H1 (cell line): ENCODE data around the gene TEX2. TPM values are rescaled to one million over a fixed set of nuclear protein-coding genes. Genes with fewer than 3 reads are reported as not detected.

Experiments
- CTCF ChIA-PET: fragments of 300-600 bp; sonication (Branson Sonifier 250); formaldehyde crosslinking; loops from one replicate; lab custom pipeline; 2021; ENCODE audit not compliant: partially characterized antibody; lab: Charles Lee
- POLR2A ChIA-PET: fragments of 300-600 bp; sonication (Branson Sonifier 250); formaldehyde crosslinking; loops from one replicate; lab custom pipeline; 2021; ENCODE audit warnings: inconsistent platforms; ENCODE audit not compliant: partially characterized antibody; lab: Charles Lee
- DNase-seq, 2 experiments: peaks; one replicate each; pipeline versions ENCODE4 v3.0.0 to v3.0.0-alpha.2; 2010 to 2022; ENCODE audit warnings: low spot score in 2 of 2, low read depth in 1 of 2, mixed read lengths in 1 of 2
- FAIRE-seq: peaks from 2 replicates; lab custom pipeline; 2011; peaks lifted over from hg19 to GRCh38; lab: Jason Lieb, UNC
- H2AFZ ChIP-seq: 2 replicates; pipeline ENCODE4 v1.8.1; 2012; ENCODE audit warnings: low read length, inconsistent platforms
- H2AK5ac ChIP-seq: 2 replicates; pipeline ENCODE4 v1.6.1; 2013; ENCODE audit warnings: low read depth, low read length
- H2BK120ac ChIP-seq: replicated peaks from 2 replicates; pipeline ENCODE3; 2013; ENCODE audit warnings: low read depth, low read length, inconsistent platforms
- H2BK12ac ChIP-seq: 2 replicates; pipeline ENCODE4 v1.6.1; 2013; ENCODE audit warnings: low read depth, low read length
- H2BK15ac ChIP-seq: 2 replicates; pipeline ENCODE4 v1.6.1; 2013; ENCODE audit warnings: low read length
- H2BK20ac ChIP-seq: 2 replicates; pipeline ENCODE4 v1.6.1; 2013; ENCODE audit warnings: low read length
- H2BK5ac ChIP-seq: 2 replicates; pipeline ENCODE4 v1.6.1; 2013; ENCODE audit warnings: low read depth, low read length
- H3K14ac ChIP-seq: 2 replicates; pipeline ENCODE4 v1.6.1; 2013; ENCODE audit warnings: inconsistent platforms; ENCODE audit not compliant: insufficient read length
- H3K18ac ChIP-seq: 2 replicates; pipeline ENCODE4 v1.6.1; 2013; ENCODE audit warnings: low read length; ENCODE audit errors: extremely low read depth
- H3K23ac ChIP-seq: 2 replicates; pipeline ENCODE4 v1.6.1; 2013; ENCODE audit warnings: inconsistent platforms; ENCODE audit not compliant: insufficient read length
- H3K23me2 ChIP-seq: 2 replicates; pipeline ENCODE4 v1.6.1; 2013; ENCODE audit warnings: low read depth, low read length
- H3K27ac ChIP-seq: 2 replicates; pipeline ENCODE4 v1.6.1; 2011; ENCODE audit warnings: low read depth, low read length, inconsistent platforms
- H3K27me3 ChIP-seq, 4 experiments: replicated peaks in 1 of 4; 1 replicate in 1 of 4; 2 replicates in 3 of 4; pipeline versions ENCODE4 v1.6.1 to v1.8.1; 2011 to 2013; ENCODE audit warnings: low read length in 3 of 4, mild to moderate bottlenecking in 3 of 4, inconsistent platforms in 2 of 4, mixed read lengths in 2 of 4, moderate library complexity in 1 of 4; ENCODE audit not compliant: control insufficient read depth in 3 of 4, insufficient read depth in 3 of 4; ENCODE audit errors: extremely low read depth in 1 of 4
- H3K36me3 ChIP-seq, 4 experiments: 2 replicates each; pipeline versions ENCODE4 v1.6.1 to v1.8.1; 2011 to 2013; ENCODE audit warnings: mild to moderate bottlenecking in 4 of 4, low read length in 3 of 4, moderate library complexity in 2 of 4, control low read depth in 1 of 4, inconsistent platforms in 1 of 4; ENCODE audit not compliant: insufficient read depth in 4 of 4, control insufficient read depth in 2 of 4
- H3K4ac ChIP-seq: replicated peaks from 2 replicates; pipeline ENCODE3; 2013; ENCODE audit warnings: low read length, low read depth, mixed read lengths, inconsistent platforms; ENCODE audit not compliant: insufficient read length
- H3K4me1 ChIP-seq, 4 experiments: replicated peaks in 1 of 4; 1 replicate in 1 of 4; 2 replicates in 3 of 4; pipeline versions ENCODE4 v1.6.1 to v1.8.1; 2011 to 2013; ENCODE audit warnings: low read length in 3 of 4, inconsistent platforms in 2 of 4, mixed read lengths in 1 of 4; ENCODE audit not compliant: insufficient read depth in 4 of 4, control insufficient read depth in 3 of 4
- H3K4me2 ChIP-seq, 2 experiments: 2 replicates each; pipeline versions ENCODE4 v1.6.1 to v1.8.1; 2011 to 2013; ENCODE audit warnings: low read depth in 2 of 2, low read length in 2 of 2, control low read depth in 1 of 2, inconsistent platforms in 1 of 2, mild to moderate bottlenecking in 1 of 2; ENCODE audit not compliant: insufficient read depth in 1 of 2
- H3K4me3 ChIP-seq, 4 experiments: fragments of 200-600, 300-600 bp in 1 of 4; sonication (generic), shearing (Covaris generic), sonication (Bioruptor Twin) in 1 of 4; 2 replicates each; pipeline versions ENCODE4 v1.5.1 to v1.8.1; 2011 to 2016; ENCODE audit warnings: low read length in 4 of 4, low read depth in 3 of 4, control low read depth in 2 of 4, inconsistent platforms in 2 of 4, mild to moderate bottlenecking in 2 of 4, mixed read lengths in 1 of 4, moderate library complexity in 1 of 4; ENCODE audit not compliant: insufficient read depth in 2 of 4; ENCODE audit errors: extremely low read depth in 1 of 4
- H3K56ac ChIP-seq: replicated peaks from 2 replicates; pipeline ENCODE3; 2013; ENCODE audit warnings: low read depth, mild to moderate bottlenecking, mixed read lengths, low read length, inconsistent platforms; ENCODE audit not compliant: insufficient read length
- H3K79me1 ChIP-seq: 2 replicates; pipeline ENCODE4 v1.6.1; 2013; ENCODE audit warnings: low read depth, low read length, control low read depth
- H3K79me2 ChIP-seq, 2 experiments: 2 replicates each; pipeline versions ENCODE4 v1.6.1 to v1.8.1; 2012 to 2013; ENCODE audit warnings: low read length in 2 of 2, mild to moderate bottlenecking in 2 of 2, inconsistent platforms in 1 of 2; ENCODE audit not compliant: insufficient read depth in 2 of 2, control insufficient read depth in 1 of 2
- H3K9ac ChIP-seq, 4 experiments: replicated peaks in 1 of 4; 1 replicate in 1 of 4; 2 replicates in 3 of 4; pipeline versions ENCODE4 v1.6.1 to v1.8.1; 2011 to 2013; ENCODE audit warnings: low read depth in 3 of 4, low read length in 3 of 4, control low read depth in 2 of 4, mild to moderate bottlenecking in 2 of 4, moderate library complexity in 2 of 4, inconsistent platforms in 1 of 4; ENCODE audit errors: extremely low read depth in 1 of 4
- H3K9me3 ChIP-seq, 2 experiments: 2 replicates each; pipeline versions ENCODE4 v1.6.1 to v1.8.1; 2012 to 2013; ENCODE audit warnings: mild to moderate bottlenecking in 2 of 2, moderate library complexity in 2 of 2, control low read depth in 1 of 2, inconsistent platforms in 1 of 2, low read depth in 1 of 2, low read length in 1 of 2, mixed read lengths in 1 of 2; ENCODE audit not compliant: insufficient read depth in 2 of 2
- H4K20me1 ChIP-seq, 2 experiments: replicated peaks in 1 of 2; 2 replicates each; pipeline versions ENCODE3 to v1.8.1; 2011 to 2013; ENCODE audit warnings: inconsistent platforms in 2 of 2, low read length in 2 of 2, mild to moderate bottlenecking in 1 of 2; ENCODE audit not compliant: insufficient read depth in 2 of 2, control insufficient read depth in 1 of 2
- H4K5ac ChIP-seq: 2 replicates; pipeline ENCODE4 v1.6.1; 2013; ENCODE audit warnings: low read length, low read depth, mixed read lengths, inconsistent platforms; ENCODE audit not compliant: insufficient read length
- H4K8ac ChIP-seq: 2 replicates; pipeline ENCODE4 v1.8.0; 2013; ENCODE audit warnings: mild to moderate bottlenecking, moderate library complexity, low read length, inconsistent platforms; ENCODE audit not compliant: insufficient read depth; ENCODE audit errors: extremely low read depth
- H4K91ac ChIP-seq: replicated peaks from 2 replicates; pipeline ENCODE3; 2013; ENCODE audit warnings: low read length, mixed read lengths, inconsistent platforms; ENCODE audit not compliant: insufficient read length
- ATF2 ChIP-seq: IDR thresholded peaks from 2 replicates; pipeline ENCODE4 v1.6.1; 2012; ENCODE audit warnings: low read length, inconsistent platforms
- CHD2 ChIP-seq: IDR thresholded peaks from 2 replicates; pipeline ENCODE4 v1.6.1; 2012; ENCODE audit warnings: low read length, improper control_type of control experiment
- YY1 ChIP-seq: IDR thresholded peaks from 2 replicates; pipeline ENCODE4 v1.6.1; 2011; ENCODE audit warnings: low read depth, mild to moderate bottlenecking, low read length
- WGBS, 2 experiments: shearing (Covaris generic) in 1 of 2; methylation state at CpG; one replicate each; pipeline versions ENCODE4 v1.1.6 to v1.1.7; 2013 to 2015; ENCODE audit warnings: low lambda C conversion rate in 2 of 2, mixed read lengths in 2 of 2, inconsistent platforms in 1 of 2, low coverage in 1 of 2, missing lambda C conversion rate in 1 of 2; ENCODE audit not compliant: insufficient replicate concordance in 2 of 2, insufficient coverage in 1 of 2, insufficient read length in 1 of 2; ENCODE audit errors: extremely low coverage in 1 of 2, missing lambda C conversion rate in 1 of 2; 5-methylcytosine and 5-hydroxymethylcytosine counted together
- polyA plus RNA-seq, 7 experiments: library from polyadenylated mRNA; depleted of rRNA in 3 of 7; stranded (reverse) in 5 of 7; unstranded in 2 of 7; fragments of >200 nt in 5 of 7; fragments of 200-250 nt in 2 of 7; gene quantifications; 1 replicate in 5 of 7; 2 replicates in 1 of 7; 4 replicates in 1 of 7; pipeline versions ENCODE4 v1.2.1 to v1.2.3, GENCODE V29; 2011 to 2013; ENCODE audit warnings: missing spikeins in 2 of 7, mixed read lengths in 2 of 7
- total RNA-seq: library from RNA; stranded (reverse); fragmentation: NEBNext Ultra II Directional; extraction: Animal tissue kit (Norgen Biotek cat#: 25700); gene quantifications from 2 replicates; pipeline ENCODE4 v1.2.1, GENCODE V29; 2021

Gene TEX2
- total and polyA plus RNA-seq, 2 of the 8 experiments (the other 6 are each of a cell fraction or from before 2014, with no cell fraction given): 6.1 to 15.6 TPM

GRCh38 chr17:64234961-64235360, 28.1 kb downstream of the TEX2 start:
- no peak overlapping the region for H4K91ac ChIP-seq
- no peak overlapping the region for H3K18ac ChIP-seq
- no peak overlapping the region for H3K56ac ChIP-seq
- H3K27ac ChIP-seq: no peak overlapping the region
- no peaks in the 10 kb centered on the region; the same call in 1 of the 2 replicates for H3K79me1 ChIP-seq
- H3K4me3 ChIP-seq: no peak overlapping the region
- no peak overlapping the region for H2BK20ac ChIP-seq
- no peak overlapping the region for H2BK120ac ChIP-seq
- no peak overlapping the region for H2AK5ac ChIP-seq
- no peak overlapping the region for H2BK5ac ChIP-seq
- peaks cover 0 to 1% of the 10 kb centered on the region in 2 experiments for H4K20me1 ChIP-seq
- POLR2A ChIA-PET: interaction anchor here (2.2 to 2.7 kb wide), 2 partner anchors 28 to 89 kb away, joined by 7 to 9 read pairs; partner anchors contain the start of gene TEX2
- TF ChIP-seq YY1: no peak
- no peak for TF ChIP-seq CHD2
- TF ChIP-seq ATF2: no peak
- H3K23me2 ChIP-seq: no peaks in the 10 kb centered on the region; the same call in 1 of the 2 replicates
- peaks cover 0 to 11% (median 4%) of the 10 kb centered on the region in 4 experiments; a peak in 5 of 7 replicates for H3K4me1 ChIP-seq
- no peaks in the 10 kb centered on the region for H3K9me3 ChIP-seq
- no peak overlapping the region for H4K8ac ChIP-seq
- no peak overlapping the region for H4K5ac ChIP-seq
- FAIRE-seq (no peak), DNase-seq (no peak)
- no peak overlapping the region for H3K14ac ChIP-seq
- H3K4ac ChIP-seq: no peak overlapping the region
- no peak overlapping the region for H2AFZ ChIP-seq
- CTCF ChIA-PET: interaction anchor here (0.5 to 3.2 kb wide), 8 partner anchors 11 to 315 kb away, joined by 3 to 34 read pairs (median 6); no protein-coding TSS in a partner anchor
- no peak overlapping the region for H3K4me2 ChIP-seq
- no peak overlapping the region for H2BK15ac ChIP-seq
- no peaks in the 10 kb centered on the region for H3K27me3 ChIP-seq
- H2BK12ac ChIP-seq: no peak overlapping the region
- H3K23ac ChIP-seq: no peak overlapping the region
- H3K36me3 ChIP-seq: no peaks in the 10 kb centered on the region; a peak in 1 of 8 replicates
- 87% methylated on average over 6 of the region's 6 CpGs; no CpG with 5 or more reads in 1 of the 2 experiments for WGBS, 2 experiments
- no peak overlapping the region for H3K9ac ChIP-seq
- H3K79me2 ChIP-seq: 0 out of 4 replicates have a peak, but pooled peaks cover 0 to 6% of the 10 kb centered on the region in 2 experiments
